ENCODE results near the gene RIPK1. TPM values are rescaled to one million over a fixed set of nuclear protein-coding genes. Genes with fewer than 3 reads are reported as not detected.
A peak's percentile ranks its signal among the peaks of the same experiment; 100 is the strongest.
"Not testable (repeated sequence)": the region's sequence is repeated elsewhere in the genome, so short reads cannot be mapped to it uniquely, and the experiment has no call there.

Gene RIPK1
- 30.0 and 48.9 TPM in 2 replicates for total RNA-seq

DNA sequence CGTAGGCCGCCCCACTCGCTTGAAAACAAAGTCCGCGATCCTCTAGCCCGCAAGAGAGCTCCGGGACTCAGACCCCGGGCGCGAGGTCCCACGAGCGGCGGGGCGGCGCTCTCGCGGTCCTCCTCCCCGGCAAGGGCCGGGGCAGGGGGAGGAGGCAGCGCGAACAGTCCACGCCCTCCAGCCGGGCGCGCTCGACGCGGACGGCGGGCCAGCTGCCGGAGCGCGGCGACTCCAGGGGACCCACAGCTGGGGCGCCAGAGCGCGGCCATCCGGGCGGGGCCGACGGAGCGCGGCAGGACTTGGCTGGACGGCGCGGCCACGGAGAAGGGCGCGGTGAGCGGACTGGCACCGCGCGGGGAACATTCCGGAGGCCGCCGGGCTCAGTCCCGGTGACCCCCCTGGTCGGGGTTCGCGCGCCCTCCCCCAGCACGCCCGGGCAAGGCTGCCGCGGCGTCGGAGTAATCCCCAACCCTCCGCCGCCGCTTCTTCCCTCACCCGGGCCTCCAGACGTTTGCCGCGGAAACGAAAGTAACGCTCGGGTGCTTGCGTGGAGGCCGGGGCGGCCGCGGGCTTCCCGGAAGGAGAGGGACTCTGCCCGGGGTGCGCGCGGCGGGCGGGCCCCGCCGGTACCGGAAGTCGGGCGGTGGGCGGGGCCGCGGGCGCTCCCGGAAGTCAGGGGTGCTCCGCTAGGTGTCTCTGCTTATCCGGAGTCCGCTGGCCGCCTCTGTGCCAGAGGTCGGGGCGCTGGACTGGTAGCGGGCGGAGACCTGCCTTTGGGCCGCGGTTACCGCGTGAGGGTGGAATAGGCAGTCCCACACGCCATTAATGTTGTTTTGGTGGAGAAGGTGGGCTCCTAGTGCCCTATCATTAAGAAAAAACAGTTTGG is at the start of gene RIPK1:
TSS of gene RIPK1 (plus strand) at position 166 of the 886 bp plus-strand sequence. CDS start 8,330 bp downstream, outside the sequence.
- DNase-seq (ENCODE audit: low read depth), result peak; percentile 71

DNA sequence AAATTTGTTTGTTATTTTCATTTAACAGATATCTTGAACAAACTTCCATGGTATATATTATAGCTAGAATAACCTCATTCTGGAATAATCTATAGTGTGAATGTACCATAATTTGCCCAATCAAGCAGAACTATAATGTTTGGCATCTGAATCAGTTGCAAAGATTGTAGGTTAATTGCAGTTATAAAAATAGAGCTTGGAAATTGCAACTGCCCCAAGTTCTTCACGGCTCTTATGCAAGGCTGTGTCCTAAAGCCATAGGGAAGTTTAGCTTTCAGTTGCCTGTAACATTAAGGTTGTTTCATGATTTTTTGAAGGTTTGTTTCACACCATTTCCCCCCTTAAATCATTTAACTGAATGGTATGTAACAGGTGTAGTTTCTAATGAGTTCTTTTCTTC is 49.2 kb upstream of the RIPK1 start:
- no peak for DNase-seq (ENCODE audit: low read depth)

DNA sequence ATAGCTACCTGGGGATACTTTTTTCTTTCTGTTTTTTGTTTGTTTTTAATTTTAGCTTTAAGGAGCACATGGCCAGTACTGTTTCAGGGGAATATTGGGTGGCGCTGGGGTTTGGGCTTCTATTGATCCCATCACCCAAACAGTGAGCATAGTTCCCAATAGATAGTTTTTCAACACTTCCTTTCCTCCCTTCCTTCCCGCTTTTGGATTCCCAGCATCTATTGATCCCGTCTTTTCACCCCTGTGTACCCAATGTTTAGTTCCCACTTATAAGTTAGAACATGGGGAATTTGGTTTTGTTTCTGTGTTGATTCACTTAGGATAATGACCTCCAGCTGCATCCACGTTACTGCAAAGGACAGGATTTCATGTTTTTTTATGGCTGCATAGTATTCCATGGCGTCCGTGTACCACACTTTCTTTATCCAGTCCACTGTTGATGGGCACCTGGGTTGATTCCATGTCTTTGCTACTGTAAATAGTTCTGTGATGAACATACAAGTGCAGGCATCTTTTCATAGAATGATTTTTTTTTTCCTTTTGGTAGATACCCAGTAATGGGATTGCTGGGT is 48.5 kb upstream of the RIPK1 start:
- DNase-seq (ENCODE audit: low read depth), result no peak

- not testable (repeated sequence) for DNase-seq (ENCODE audit: low read depth)
These were observed 47.2 kb upstream of the RIPK1 start for GRCh38 chr6:3020976-3021598.

- no peak for DNase-seq (ENCODE audit: low read depth)
These were observed 45.3 kb upstream of the RIPK1 start for GRCh38 chr6:3022765-3023662.

GRCh38 chr6:3023663-3024483 is 44.4 kb upstream of the RIPK1 start:
- DNase-seq (ENCODE audit: low read depth), result peak; percentile 66

DNA sequence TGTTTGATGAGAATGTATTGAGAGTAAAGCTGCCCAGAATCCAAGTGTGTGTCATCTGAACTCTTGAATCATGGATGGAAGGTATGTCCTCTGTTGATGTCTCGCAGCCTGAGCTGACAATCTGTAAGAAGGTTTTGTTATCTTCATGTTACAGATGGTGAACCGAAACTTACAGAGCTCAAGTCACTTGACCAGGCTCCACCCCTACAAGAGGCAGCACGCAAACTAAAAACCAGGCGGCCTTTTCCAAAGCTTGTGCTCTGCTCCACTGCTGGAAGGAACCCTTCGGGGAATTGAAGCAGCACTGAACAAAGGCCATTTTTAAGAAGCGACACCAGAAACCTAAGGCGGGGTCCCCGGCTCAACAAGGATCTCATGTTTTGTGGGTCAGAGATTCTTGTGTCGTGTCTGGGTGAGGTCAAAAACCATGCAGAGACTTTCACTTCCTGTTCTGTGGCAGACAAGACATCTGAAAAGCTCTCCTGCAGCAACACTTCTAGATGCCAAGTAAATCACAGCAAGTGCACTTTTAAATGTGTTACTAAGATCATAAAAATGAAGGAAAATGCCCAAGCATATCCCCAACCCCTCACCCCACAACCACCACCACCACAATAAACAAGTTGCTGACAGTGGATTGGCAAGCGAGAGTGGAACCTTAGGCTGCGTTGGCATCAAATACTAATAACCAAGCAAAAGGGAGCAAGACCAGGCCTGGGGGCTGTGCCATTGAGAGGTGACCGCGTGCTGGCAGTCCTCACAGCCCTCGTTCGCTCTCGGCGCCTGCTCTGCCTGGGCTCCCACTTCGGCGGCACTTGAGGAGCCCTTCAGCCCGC is 41.3 kb upstream of the RIPK1 start:
- DNase-seq (ENCODE audit: low read depth), result no peak

DNA sequence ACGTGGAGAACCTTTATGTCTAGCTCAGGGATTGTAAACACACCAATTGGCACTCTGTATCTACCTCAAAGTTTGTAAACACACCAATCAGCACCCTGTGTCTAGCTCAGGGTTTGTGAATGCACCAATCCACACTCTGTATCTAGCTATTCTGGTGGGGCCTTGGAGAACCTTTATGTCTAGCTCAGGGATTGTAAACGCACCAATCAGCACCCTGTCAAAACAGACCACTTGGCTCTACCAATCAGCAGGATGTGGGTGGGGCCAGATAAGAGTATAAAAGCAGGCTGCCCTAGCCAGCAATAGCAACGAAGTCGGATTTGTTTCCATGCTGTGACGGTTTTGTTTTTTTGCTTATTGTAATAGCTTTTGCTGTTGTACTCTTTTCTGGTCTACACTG is 40.1 kb upstream of the RIPK1 start:
- not testable (repeated sequence) for DNase-seq (ENCODE audit: low read depth)

DNA sequence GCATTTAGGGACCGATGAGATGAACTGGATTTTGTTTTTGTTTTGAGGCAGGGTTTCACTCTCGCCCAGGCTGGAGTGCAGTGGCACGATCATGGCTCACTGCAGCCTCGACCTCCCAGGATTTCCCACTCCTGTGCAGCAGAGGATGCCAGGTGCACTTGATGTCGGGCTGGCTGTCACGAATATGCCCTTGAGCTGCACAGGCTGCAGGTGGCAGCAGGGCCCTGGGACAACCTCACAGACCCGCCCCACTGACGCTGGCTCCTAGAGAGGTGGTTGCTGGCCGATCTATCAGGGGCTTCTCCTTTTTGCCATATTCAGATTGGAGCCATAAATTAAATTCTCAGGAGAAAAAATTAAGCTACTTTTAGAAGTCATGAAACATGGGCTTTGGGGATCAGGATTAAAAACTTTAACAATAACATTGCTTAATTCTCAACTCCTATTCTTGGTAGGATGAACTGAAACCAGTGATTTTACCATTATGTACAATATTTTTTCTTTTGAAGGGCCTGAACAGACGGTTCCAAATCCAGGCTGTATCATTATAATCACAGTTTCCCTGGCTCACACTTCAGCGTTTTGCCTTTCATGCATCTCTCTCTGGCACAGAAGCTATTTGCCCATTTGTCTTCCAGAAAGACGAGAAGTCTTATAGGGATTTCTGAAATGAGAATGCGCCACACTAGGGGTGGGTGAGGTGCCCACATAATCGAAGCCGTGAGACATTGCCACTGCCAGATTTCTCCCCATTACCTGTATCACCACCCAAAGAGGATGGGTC is 36.2 kb upstream of the RIPK1 start:
- DNase-seq (ENCODE audit: low read depth), result no peak

DNA sequence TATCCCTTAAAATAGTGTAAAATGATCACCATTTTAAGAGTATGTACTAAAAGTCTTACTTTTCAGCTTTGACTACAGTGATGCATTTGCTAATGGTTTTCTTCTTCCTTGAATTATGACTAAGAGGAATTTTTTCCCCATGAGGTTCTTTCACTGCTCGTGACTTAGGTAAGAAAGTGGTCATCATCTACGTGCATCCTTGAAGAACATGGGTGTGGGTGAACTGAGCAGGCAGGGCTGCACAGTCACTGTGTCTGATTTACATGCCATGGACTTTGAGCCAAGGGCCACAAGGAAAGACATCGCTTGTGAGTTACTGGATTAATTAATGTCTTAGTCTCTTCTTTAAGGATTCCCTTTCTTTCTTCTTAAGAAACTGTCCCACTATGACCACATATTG is 35.3 kb upstream of the RIPK1 start:
- peak; percentile 81 for DNase-seq (ENCODE audit: low read depth)

- DNase-seq (ENCODE audit: low read depth), result no peak
These were observed 34.6 kb upstream of the RIPK1 start for GRCh38 chr6:3033652-3034051.

- no peak for DNase-seq (ENCODE audit: low read depth)
These were observed 32.9 kb upstream of the RIPK1 start for GRCh38 chr6:3035397-3035796.

- no peak for DNase-seq (ENCODE audit: low read depth)
These were observed 31.2 kb upstream of the RIPK1 start for GRCh38 chr6:3036861-3037637.

GRCh38 chr6:3037638-3038365 is 30.5 kb upstream of the RIPK1 start:
- no peak for DNase-seq (ENCODE audit: low read depth)

DNA sequence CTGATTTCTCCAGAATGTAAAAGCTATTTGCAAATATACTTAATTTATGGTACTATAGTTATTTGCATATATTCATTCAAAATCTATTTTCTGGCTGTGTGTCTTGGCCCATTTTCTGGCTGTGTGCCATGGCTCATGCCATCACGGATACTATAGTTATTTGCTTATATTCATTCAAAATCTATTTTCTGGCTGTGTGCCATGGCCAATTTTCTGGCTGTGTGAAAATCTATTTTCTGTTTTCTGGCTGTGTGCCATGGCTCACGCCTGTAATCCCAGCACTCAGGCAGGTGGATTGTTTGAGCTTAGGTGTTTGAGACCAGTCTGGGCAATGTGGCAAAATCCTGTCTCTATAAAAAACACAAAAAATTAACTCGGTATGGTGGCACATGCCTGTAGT is 28.9 kb upstream of the RIPK1 start:
- DNase-seq (ENCODE audit: low read depth), result no peak

DNA sequence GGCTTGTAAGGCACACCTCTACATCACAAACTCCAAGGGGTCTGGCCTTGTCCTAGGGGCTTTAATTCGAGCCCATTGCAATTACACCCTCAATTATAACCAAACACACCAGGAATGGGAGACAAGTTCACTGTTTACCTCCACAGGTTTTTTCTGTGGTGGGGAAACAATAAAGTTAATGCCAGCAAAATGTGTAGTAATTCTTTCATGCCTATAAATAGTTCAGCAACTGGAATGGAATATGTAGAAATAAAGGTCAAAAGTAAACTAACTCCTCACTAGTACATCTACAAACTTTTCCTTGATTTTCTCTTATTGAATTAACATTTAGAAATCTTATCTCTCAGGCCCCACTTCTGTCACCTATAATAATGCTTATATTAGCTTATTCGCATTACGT is 27.1 kb upstream of the RIPK1 start:
- no peak for DNase-seq (ENCODE audit: low read depth)

- DNase-seq (ENCODE audit: low read depth), result no peak
These were observed 26.7 kb upstream of the RIPK1 start for GRCh38 chr6:3041606-3042005.

DNA sequence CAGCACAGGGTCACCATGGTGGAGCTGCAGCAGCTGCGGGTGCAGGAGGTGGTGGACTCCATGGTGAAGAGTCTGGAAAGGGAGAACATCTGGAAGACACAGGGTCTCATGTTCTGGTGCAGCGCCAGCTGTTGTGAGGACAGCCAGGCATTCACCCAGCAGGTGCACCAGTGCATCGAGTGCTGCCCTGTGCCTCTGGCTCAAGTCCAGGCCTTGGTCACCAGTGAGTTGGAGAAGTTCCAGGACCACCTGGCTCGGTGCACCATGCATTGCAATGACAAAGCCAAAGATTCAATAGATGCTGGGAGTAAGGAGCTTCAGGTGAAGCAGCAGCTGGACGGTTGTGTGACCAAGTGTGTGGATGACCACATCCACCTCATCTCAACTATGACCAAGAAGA is 22.9 kb upstream of the RIPK1 start:
- DNase-seq (ENCODE audit: low read depth), result no peak
